GM13976 (cell line): Measurements from ENCODE around the gene AZIN2.

ENCODE experiments used
- DNase-seq: peaks from one replicate; pipeline ENCODE4 v3.0.0; 2012; ENCODE audit warnings: low spot score
- CTCF ChIP-seq: IDR thresholded peaks from 2 replicates; pipeline ENCODE4 v1.5.1; 2012; ENCODE audit warnings: borderline replicate concordance, mild to moderate bottlenecking; ENCODE audit not compliant: insufficient read depth; ENCODE audit errors: extremely low read depth, missing control alignments, control extremely low read depth
- in situ Hi-C: fragments of 300-500 bp; cut with MboI; formaldehyde crosslinking; loops from one replicate; pipeline ENCODE4 v1.12.0; 2022; ENCODE audit warnings: low sequenced_read_pairs, mixed read lengths, inconsistent platforms; ENCODE audit not compliant: unreplicated experiment

Gene AZIN2

GRCh38 chr1:33158366-33158765 is 77.4 kb downstream of the AZIN2 start:
- DNase-seq: no peak
- TF ChIP-seq CTCF: no peak
- in situ Hi-C loops: no loop called here

- no peak for DNase-seq
- TF ChIP-seq CTCF: no peak
- in situ Hi-C loops: no loop called here
Measured at GRCh38 chr1:33159577-33159976, 78.6 kb downstream of the AZIN2 start.

- no peak for DNase-seq
- in situ Hi-C loops: no loop called here
- TF ChIP-seq CTCF: no peak
Measured at GRCh38 chr1:33161061-33161681, 80.2 kb downstream of the AZIN2 start.

- TF ChIP-seq CTCF: no peak
- in situ Hi-C loops: no loop called here
Measured at GRCh38 chr1:33162141-33162540, 81.2 kb downstream of the AZIN2 start.

GRCh38 chr1:33163621-33164519 is 82.9 kb downstream of the AZIN2 start:
- no peak for DNase-seq
- TF ChIP-seq CTCF: no peak
- in situ Hi-C loops: no loop called here

More at GRCh38 chr1:33162141-33162540, 81.2 kb downstream of the AZIN2 start:
- DNase-seq: no peak

GRCh38 chr1:33165209-33165608 is 84.3 kb downstream of the AZIN2 start:
- in situ Hi-C loops: no loop called here
- no peak for DNase-seq
- TF ChIP-seq CTCF: no peak
